Breast epithelium (tissue), 4 donors: ENCODE data around the gene GADL1. TPM values are rescaled to one million over a fixed set of nuclear protein-coding genes. Genes with fewer than 3 reads are reported as not detected.

Source experiments
- DNase-seq, 2 donors: peaks; one replicate each; pipeline ENCODE4 v3.0.0-alpha.2; 2019; ENCODE audit warnings: low spot score in 2 of 2
- H3K27ac ChIP-seq, 2 donors: fragments of 200-600 bp; sonication (generic) in 1 of 2; one replicate each; pipeline ENCODE4 v1.5.1; 2016 to 2019; ENCODE audit warnings: mild to moderate bottlenecking in 1 of 2
- H3K27me3 ChIP-seq, 2 donors: fragments of 200-600 bp; sonication (generic) in 1 of 2; one replicate each; pipeline versions ENCODE4 v1.5.1 to v1.6.0; 2017 to 2019; ENCODE audit warnings: control low read depth in 1 of 2, mild to moderate bottlenecking in 1 of 2
- H3K36me3 ChIP-seq: fragments of 200-600 bp; one replicate; pipeline ENCODE4 v1.5.1; 2019
- H3K4me1 ChIP-seq, 2 donors: fragments of 200-600 bp; sonication (generic); one replicate each; pipeline ENCODE4 v1.5.1; 2016 to 2019; ENCODE audit warnings: control low read depth in 1 of 2
- H3K4me3 ChIP-seq, 3 donors: fragments of 200-600 bp; sonication (generic); 1 replicate in 2 of 3; 2 replicates in 1 of 3; pipeline ENCODE4 v1.5.1; 2016 to 2019; ENCODE audit warnings: mild to moderate bottlenecking in 3 of 3, moderate library complexity in 2 of 3
- H3K9me3 ChIP-seq, 2 donors: fragments of 200-600 bp; sonication (generic) in 1 of 2; one replicate each; pipeline ENCODE4 v1.5.1; 2016 to 2019; ENCODE audit warnings: control low read depth in 1 of 2
- POLR2A ChIP-seq: fragments of 450-650 bp; IDR thresholded peaks from one replicate; pipeline ENCODE4 v1.6.1; 2016; ENCODE audit warnings: antibody characterized with exemption, mild to moderate bottlenecking, moderate library complexity
- POLR2AphosphoS5 ChIP-seq, 3 donors: sonication (generic); formaldehyde crosslinking; IDR thresholded peaks; one replicate each; pipeline ENCODE4 v1.6.1; 2017; ENCODE audit warnings: antibody characterized with exemption in 3 of 3
- intact Hi-C: fragments of 100-400 bp; cut with DNase I; formaldehyde crosslinking; loops from one replicate; pipeline ENCODE4 v1.15.1; 2023; ENCODE audit warnings: low total_unique reads
- total RNA-seq, 3 donors: library from RNA; depleted of rRNA; stranded (reverse); fragments of >200 nt; gene quantifications; one replicate each; pipeline ENCODE4 v1.1.0, GENCODE V29; 2016
- TF ChIP-seq, protein P1 (sequence below), 3 donors: fragments of 450-650 bp; IDR thresholded peaks; one replicate each; pipeline ENCODE4 v1.5.1; 2016 to 2017; ENCODE audit warnings: antibody characterized with exemption in 3 of 3, mild to moderate bottlenecking in 3 of 3, moderate library complexity in 3 of 3

The GADL1 gene
- total RNA-seq, 3 donors from 2014 or later: not detected

GRCh38 chr3:30695302-30696061, 199.0 kb downstream of the GADL1 start:
- Histone ChIP-seq H3K27me3 (no peaks in the 10 kb centered on the region), H3K4me3 (no peak overlapping the region), H3K27ac (no peak overlapping the region), H3K36me3 (no peaks in the 10 kb centered on the region), H3K4me1 (no peaks in the 10 kb centered on the region), H3K9me3 (no peaks in the 10 kb centered on the region)
- TF ChIP-seq POLR2AphosphoS5 (IDR thresholded peaks at IDR 0.05) (no peak), POLR2A (no peak)
- TF ChIP-seq, protein P1, sequence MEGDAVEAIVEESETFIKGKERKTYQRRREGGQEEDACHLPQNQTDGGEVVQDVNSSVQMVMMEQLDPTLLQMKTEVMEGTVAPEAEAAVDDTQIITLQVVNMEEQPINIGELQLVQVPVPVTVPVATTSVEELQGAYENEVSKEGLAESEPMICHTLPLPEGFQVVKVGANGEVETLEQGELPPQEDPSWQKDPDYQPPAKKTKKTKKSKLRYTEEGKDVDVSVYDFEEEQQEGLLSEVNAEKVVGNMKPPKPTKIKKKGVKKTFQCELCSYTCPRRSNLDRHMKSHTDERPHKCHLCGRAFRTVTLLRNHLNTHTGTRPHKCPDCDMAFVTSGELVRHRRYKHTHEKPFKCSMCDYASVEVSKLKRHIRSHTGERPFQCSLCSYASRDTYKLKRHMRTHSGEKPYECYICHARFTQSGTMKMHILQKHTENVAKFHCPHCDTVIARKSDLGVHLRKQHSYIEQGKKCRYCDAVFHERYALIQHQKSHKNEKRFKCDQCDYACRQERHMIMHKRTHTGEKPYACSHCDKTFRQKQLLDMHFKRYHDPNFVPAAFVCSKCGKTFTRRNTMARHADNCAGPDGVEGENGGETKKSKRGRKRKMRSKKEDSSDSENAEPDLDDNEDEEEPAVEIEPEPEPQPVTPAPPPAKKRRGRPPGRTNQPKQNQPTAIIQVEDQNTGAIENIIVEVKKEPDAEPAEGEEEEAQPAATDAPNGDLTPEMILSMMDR (IDR thresholded peaks at IDR 0.05): no peak
- intact Hi-C loops: no loop called here
- DNase-seq: no peak

DNA sequence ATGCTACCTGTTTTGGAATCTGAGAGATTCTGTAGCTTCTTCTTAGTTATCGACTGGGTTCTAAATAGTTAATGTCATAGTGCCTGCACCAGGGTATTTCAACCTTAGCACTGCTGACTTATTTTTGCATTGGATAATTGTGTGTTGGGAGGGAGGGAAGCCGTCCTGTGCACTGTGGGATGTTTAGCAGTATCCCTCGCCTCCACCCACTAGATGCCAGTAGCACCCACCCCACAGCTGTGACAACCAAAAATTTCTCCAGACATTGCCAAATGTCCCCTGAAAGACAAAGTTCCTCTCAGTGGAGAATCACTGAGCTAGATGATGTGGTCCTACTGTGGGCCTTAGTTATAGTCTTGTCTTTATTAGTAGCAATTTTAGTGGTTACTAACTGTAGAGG, 199.8 kb downstream of the GADL1 start:
- intact Hi-C loops: no loop called here
- Histone ChIP-seq H3K27ac (peak overlapping the region in 1 of 2 donors; percentile 8), H3K27me3 (no peaks in the 10 kb centered on the region), H3K36me3 (no peaks in the 10 kb centered on the region), H3K9me3 (no peaks in the 10 kb centered on the region), H3K4me1 (no peaks in the 10 kb centered on the region), H3K4me3 (no peak overlapping the region)
- TF ChIP-seq POLR2A: no peak
- TF ChIP-seq, protein P1 (IDR thresholded peaks at IDR 0.05): no peak
- no peak for TF ChIP-seq POLR2AphosphoS5 (IDR thresholded peaks at IDR 0.05)
- no peak for DNase-seq

GRCh38 chr3:30694148-30694547, 200.3 kb downstream of the GADL1 start:
- TF ChIP-seq POLR2A: no peak
- TF ChIP-seq POLR2AphosphoS5 (IDR thresholded peaks at IDR 0.05): no peak
- TF ChIP-seq, protein P1 (IDR thresholded peaks at IDR 0.05): no peak
- DNase-seq: no peak
- H3K4me1 ChIP-seq: peaks cover 0 to 2% of the 10 kb centered on the region in 2 donors

GRCh38 chr3:30693470-30694120, 200.9 kb downstream of the GADL1 start:
- TF ChIP-seq POLR2AphosphoS5 (IDR thresholded peaks at IDR 0.05): peak in 1 of 3 donors; percentile 46
- TF ChIP-seq POLR2A: no peak
- TF ChIP-seq, protein P1 (IDR thresholded peaks at IDR 0.05): peak; percentile 59 to 83 (median 71)
- peak in 1 of 2 donors; percentile 38 for DNase-seq
- Histone ChIP-seq H3K27ac (no peak overlapping the region), H3K9me3 (no peaks in the 10 kb centered on the region), H3K4me1 (peaks cover 0 to 7% of the 10 kb centered on the region in 2 donors), H3K36me3 (no peaks in the 10 kb centered on the region), H3K4me3 (no peak overlapping the region), H3K27me3 (no peaks in the 10 kb centered on the region)
- intact Hi-C loops: no loop called here

More at GRCh38 chr3:30694148-30694547, 200.3 kb downstream of the GADL1 start:
- Histone ChIP-seq H3K9me3 (no peaks in the 10 kb centered on the region), H3K4me3 (no peak overlapping the region), H3K27ac (no peak overlapping the region), H3K36me3 (no peaks in the 10 kb centered on the region), H3K27me3 (no peaks in the 10 kb centered on the region)
- intact Hi-C loops: no loop called here
